GM12872 (cell line): Measurements from ENCODE around the gene MUC2.

ENCODE experiments used
- CTCF ChIP-seq: IDR thresholded peaks from 3 replicates; pipeline ENCODE4 v1.5.1; 2011; ENCODE audit warnings: low read depth, mild to moderate bottlenecking, low read length, moderate library complexity; ENCODE audit not compliant: insufficient read depth

Gene MUC2

GRCh38 chr11:1074244-1075221 is at the start of gene MUC2:
Gene MUC2, plus strand, starts transcription at chr11:1074874.
- TF ChIP-seq CTCF = no peak

DNA sequence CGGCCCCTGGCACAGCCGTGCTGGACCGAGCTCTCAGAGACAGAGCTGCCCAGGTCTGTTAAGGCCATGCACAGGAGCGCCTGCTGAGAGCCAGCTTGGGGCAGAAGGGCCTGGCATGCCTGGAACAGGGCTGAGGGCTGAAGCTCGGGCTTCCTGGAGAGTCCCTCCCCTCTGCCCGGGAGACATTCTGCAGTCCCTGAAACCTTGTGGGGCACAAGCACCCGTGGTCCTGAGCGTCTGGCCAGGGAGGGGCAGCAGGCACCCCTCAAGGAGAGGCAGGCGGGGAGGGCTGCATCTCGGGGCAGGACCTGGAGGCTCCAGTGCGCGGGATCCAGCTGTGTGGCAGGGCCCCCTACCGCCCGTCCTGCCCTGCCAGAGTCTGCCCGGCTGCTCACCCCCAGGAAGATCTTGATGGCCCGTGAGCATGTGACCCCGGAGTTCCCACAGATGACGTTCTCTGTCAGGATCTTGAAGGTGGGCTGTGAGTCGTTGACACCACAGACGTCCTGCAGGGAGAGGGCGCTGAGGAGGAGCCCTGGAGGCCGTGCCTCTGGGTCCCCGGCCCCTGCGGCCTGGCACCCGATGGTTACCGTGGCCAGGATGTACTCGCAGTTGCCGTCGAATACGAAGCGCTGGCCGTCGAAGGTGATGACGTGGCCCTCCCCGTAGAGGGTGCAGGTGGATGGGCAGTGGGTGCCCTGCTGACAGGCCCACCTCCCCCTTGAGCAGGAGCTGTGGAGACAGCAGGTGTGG is 49.1 kb upstream of the MUC2 start:
- no peak for TF ChIP-seq CTCF

- TF ChIP-seq CTCF = no peak
These were observed 48.6 kb upstream of the MUC2 start for GRCh38 chr11:1026163-1026450.

DNA sequence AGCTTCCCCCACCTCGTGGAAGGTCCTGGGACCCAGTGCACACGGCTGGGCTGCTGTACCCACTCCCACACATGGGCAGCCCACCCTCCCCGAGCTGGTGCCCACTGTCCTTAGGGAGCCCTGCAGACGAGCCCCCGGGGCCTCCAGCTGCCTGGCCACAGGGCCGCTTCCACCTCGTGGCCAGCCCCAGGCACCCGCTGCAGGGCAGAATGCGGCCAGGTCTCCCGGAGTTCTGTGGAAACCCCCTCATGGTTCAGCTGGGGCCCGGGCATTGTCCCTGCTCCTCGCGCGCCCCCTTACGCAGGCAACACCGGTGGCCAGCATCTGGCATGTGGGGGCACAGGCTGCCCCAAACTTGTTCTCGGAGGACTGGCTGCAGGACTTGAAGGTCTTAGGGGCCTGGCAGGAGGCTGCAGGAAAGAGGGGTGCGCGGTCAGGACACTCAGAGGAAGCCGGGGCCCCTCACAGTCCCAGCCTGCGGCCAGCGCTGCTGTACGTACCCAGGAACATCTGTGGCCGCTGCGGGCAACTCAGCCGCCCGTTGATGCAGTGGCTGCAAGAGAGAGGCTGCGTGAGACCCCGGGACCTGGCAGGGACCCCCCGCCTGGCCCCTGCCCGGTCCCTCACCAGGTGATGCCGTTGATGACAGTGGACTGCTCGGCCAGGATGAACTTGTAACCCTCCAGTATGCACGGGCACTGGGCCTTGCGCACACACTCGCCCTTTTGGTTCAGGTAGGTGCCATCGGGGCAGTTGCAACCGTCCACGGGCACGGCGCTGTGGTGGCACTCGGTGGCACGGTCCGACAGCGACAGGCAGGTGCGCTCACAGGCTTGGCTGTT is 47.8 kb upstream of the MUC2 start:
- no peak for TF ChIP-seq CTCF

GRCh38 chr11:1027483-1028290 is 47.0 kb upstream of the MUC2 start:
- no peak for TF ChIP-seq CTCF

- no peak for TF ChIP-seq CTCF
These were observed 46.5 kb upstream of the MUC2 start for GRCh38 chr11:1028291-1028540.

GRCh38 chr11:1028616-1029015 is 46.1 kb upstream of the MUC2 start:
- no peak for TF ChIP-seq CTCF
